Activated T-helper 1 cell treated with Interleukin-2 at 50 U/mL for 16 hours (primary cell): ENCODE data around the gene COL6A2.
"Not testable (repeated sequence)": the region's sequence is repeated elsewhere in the genome, so short reads cannot be mapped to it uniquely, and the experiment has no call there.

Source experiments
- DNase-seq: peaks from one replicate; pipeline ENCODE4 v3.0.0-alpha.2; 2020; ENCODE audit warnings: low read depth

COL6A2 gene

GRCh38 chr21:46079352-46080170, 18.4 kb upstream of the COL6A2 start:
- no peak for DNase-seq

- DNase-seq = no peak
Measured at GRCh38 chr21:46080171-46081021, 17.5 kb upstream of the COL6A2 start.

- no peak for DNase-seq
Measured at GRCh38 chr21:46081022-46081861, 16.7 kb upstream of the COL6A2 start.

GRCh38 chr21:46081862-46082712, 15.8 kb upstream of the COL6A2 start:
- no peak for DNase-seq

- no peak for DNase-seq
Measured at GRCh38 chr21:46082713-46082962, 15.3 kb upstream of the COL6A2 start.

- no peak for DNase-seq
Measured at GRCh38 chr21:46082963-46083790, 14.7 kb upstream of the COL6A2 start.

GRCh38 chr21:46083791-46084561, 13.9 kb upstream of the COL6A2 start:
- no peak for DNase-seq

- DNase-seq = no peak
Measured at GRCh38 chr21:46084709-46085108, 13.2 kb upstream of the COL6A2 start.

- not testable (repeated sequence) for DNase-seq
Measured at GRCh38 chr21:46085259-46085658, 12.7 kb upstream of the COL6A2 start.

- DNase-seq = no peak
Measured at GRCh38 chr21:46087641-46088040, 10.3 kb upstream of the COL6A2 start.

GRCh38 chr21:46088189-46088588, 9.7 kb upstream of the COL6A2 start:
- no peak for DNase-seq

- DNase-seq = no peak
Measured at GRCh38 chr21:46089285-46089684, 8.6 kb upstream of the COL6A2 start.

- DNase-seq = no peak
Measured at GRCh38 chr21:46091118-46091517, 6.8 kb upstream of the COL6A2 start.

- no peak for DNase-seq
Measured at GRCh38 chr21:46091631-46092025, 6.3 kb upstream of the COL6A2 start.

GRCh38 chr21:46092026-46092764, 5.7 kb upstream of the COL6A2 start:
- DNase-seq = no peak

GRCh38 chr21:46092811-46093667, 4.9 kb upstream of the COL6A2 start:
- DNase-seq = no peak

GRCh38 chr21:46093668-46094400, 4.1 kb upstream of the COL6A2 start:
- no peak for DNase-seq
